NCI-H345 (cell line): ENCODE data around the gene LRRTM1.

ENCODE experiments used
- DNase-seq: peaks from one replicate; lab custom pipeline; 2025; lab: John Stamatoyannopoulos, UW

LRRTM1 gene, protein sequence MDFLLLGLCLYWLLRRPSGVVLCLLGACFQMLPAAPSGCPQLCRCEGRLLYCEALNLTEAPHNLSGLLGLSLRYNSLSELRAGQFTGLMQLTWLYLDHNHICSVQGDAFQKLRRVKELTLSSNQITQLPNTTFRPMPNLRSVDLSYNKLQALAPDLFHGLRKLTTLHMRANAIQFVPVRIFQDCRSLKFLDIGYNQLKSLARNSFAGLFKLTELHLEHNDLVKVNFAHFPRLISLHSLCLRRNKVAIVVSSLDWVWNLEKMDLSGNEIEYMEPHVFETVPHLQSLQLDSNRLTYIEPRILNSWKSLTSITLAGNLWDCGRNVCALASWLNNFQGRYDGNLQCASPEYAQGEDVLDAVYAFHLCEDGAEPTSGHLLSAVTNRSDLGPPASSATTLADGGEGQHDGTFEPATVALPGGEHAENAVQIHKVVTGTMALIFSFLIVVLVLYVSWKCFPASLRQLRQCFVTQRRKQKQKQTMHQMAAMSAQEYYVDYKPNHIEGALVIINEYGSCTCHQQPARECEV

DNA sequence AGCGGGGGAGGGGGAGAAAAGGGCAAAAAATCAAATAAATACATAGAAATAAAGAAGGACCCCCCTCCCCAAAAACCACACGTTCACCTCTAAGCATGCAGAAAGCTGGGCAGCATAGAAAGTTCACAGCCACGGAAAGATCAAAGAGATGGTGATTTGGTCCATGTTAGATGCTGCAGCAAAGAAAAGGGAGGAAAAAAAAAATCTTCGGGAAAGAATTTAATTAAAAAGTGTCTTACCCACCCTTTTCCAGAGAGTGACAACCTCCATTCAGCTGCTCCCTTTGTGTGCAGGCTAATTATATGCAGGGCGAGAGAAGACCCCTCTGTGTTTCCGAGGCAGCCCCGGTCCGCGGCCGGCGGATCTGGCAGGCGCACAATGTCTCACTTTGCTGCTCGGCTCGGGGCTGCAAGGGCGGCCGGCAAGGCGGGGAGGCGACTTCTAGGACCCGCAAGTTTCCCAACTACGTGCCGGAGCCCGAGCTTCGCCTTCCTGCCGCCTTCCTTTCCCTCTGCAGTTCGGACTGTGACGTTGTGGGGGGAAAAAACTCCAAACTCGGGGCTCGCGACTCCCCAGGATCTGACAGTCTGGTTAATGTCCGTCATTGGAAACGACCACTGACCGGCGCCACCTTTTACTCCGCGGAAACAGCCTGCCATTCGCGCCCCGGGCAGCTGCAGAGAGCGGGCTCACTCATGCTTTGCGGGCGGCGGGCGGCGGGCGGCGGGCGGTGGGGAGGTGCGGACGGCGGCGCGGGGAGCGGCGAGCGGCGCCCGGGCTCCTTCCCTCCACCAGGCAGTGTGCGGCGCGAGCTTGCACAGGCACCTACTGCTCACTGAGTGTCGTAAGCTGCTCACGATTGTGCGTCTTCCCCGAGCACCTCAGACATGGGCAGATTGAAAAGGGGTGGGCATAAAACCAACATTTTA, at the start of gene LRRTM1:
Gene LRRTM1 (minus strand): TSS at position 844 of the 929 bp plus-strand sequence. CDS start 933 bp downstream, outside the sequence.
- DNase-seq: peak; percentile 68

DNA sequence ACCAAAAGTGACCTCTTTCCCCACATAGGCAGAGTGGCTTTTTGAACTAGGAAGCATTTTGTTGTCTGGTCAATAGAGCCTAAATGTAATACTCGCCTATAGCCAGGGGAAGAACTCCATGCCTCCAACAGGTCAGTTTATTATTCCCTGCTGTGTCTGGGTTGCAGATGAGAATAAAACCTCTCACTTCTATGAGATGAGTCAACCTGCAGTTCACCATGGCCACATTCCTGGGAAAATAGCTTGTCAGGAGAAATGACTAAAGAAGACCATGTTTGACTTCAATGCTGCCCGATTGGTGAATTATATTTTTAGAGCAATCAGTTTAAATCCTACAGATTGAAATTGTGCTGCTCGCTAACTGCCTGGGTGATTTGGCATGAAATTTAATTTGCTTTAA, 46.7 kb upstream of the LRRTM1 start:
- DNase-seq: no peak

DNA sequence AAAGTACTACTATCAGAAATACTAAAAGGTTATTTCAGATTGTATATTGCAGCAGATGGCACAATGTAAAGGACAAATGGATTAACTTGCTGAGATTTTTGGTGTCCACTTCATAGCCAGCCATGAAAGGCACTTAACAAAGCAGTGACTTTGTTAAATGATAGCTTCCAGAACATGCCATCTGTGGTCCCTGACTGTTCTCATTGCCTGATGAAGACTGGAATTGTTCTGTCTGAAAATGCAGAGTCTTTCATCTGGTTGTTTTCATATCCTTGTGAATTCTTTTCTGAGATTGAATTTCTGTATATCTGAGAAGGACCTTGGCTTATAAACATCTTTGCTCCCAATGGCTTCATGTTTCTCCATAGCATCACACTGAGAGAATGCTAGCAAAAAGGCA, 44.4 kb upstream of the LRRTM1 start:
- DNase-seq: no peak

DNA sequence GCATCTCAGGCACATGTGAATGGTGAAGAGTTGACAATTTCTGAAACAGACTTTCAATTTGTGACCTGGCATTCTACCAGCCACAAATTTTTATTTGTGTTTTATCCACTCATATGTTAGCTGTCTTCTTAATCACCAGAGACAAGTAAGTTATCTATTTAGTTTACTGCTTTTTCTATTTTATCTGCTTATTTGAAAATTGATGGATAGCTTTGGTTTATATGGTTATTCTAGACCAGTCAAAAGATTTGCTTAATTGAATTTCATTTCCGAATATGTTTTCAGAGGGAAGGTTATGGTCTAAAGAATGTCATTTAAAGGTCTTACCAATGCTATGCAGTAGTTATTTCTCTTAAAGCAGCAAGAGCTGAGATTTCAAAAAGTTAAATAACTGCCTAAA, 43.5 kb upstream of the LRRTM1 start:
- no peak for DNase-seq

- no peak for DNase-seq
Observed at GRCh38 chr2:80340022-80340421, 35.5 kb upstream of the LRRTM1 start.

DNA sequence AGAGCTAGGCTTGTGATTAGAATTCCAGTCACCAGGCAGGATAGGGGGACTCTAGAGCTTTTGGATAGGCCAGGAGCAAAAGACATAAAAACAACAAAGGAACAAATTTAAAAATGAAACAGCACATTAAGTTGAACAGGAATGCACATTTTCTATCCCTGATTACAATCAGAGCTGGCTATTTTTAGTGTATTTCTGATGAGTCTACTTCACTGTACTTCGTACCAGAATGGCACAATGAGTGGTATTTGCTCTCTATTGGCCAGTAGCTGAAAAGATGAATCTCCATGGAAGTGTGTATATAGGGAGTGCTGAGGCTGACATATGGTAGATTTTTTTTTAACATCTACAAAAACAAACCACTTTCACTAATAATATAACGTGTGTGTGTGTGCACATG, 34.2 kb upstream of the LRRTM1 start:
- no peak for DNase-seq

DNA sequence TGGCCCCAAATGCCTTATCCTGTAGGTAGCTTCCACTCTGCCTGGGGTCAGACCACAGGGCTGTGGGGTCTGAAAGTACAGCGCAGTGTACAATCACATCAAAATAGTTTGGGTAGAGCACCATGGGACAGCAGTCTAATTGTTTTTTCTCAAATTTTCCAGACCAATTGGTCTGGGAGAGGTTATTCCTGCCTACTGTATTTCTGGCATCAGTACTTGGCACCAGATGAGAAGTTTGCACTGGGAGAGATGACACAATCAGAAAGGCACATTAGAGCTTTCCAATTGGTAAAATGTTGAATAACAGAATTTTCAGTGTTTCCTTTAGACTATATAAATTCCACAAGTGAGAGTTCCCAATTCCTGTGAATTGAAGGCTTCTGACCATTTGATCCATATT, 30.9 kb upstream of the LRRTM1 start:
- no peak for DNase-seq

DNA sequence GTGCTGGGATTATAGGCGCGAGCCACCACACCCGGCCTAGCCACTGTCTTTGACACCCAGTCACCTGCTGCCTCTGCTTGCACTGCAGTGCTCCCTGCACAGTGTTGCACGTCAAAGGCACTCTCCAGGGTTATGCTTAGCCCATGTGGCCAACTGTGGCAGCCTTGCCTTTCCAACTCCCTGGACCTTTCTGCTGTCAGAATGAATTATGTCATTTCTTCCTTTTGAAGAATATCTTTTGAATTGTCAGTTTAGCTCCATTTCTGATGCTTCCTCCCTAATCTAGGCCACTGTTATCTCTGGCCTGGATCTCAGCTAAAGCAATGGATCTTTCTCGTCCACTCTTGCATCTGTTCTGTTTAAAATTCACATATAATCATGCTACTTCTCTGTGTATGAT, 29.3 kb upstream of the LRRTM1 start:
- DNase-seq: no peak

DNA sequence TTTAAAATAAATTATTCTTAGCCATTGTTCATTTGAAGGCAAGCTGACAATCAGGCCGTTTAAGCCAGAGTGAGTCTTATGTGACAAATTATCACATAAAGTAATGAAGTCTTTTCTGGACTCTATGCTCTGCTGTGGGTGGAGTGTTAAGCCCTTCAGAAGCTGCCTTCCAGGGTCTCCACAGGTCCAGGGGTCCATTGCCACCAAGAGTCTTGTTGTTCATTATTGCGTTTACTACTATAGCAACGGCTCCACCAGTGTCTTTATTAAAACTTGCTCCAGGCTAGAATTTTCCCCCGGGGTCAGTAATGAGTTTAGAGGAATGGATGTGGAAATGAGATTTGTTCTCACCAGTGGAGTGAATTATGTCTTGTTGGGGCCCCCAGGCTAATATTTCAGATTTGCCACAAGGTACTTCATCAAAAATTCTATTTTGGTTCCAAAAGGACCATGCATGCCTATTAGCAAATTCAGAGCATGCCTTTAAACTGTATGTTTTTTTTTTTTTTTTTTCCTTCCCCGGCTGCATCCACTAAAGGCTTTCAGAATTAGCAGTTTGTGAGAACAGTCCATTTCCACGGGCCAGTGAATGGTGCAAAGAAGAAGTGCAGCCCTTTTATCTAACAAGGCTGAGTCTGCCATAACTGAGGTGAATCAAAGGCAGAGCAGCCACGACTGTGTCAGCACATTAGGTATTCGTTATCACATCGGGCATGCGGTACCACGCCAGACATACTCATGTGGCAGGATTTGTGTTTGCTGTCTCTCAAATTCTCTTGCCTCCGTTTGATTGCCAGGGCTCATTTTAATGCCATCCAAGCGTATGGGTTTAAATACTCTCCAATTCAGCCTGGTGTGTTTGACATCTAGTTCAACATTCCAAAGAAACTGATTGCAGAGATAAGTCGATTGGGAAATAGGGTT, 26.2 kb upstream of the LRRTM1 start:
- DNase-seq: no peak

- no peak for DNase-seq
Observed at GRCh38 chr2:80329491-80329890, 24.9 kb upstream of the LRRTM1 start.

GRCh38 chr2:80328159-80328571, 23.6 kb upstream of the LRRTM1 start:
- no peak for DNase-seq

DNA sequence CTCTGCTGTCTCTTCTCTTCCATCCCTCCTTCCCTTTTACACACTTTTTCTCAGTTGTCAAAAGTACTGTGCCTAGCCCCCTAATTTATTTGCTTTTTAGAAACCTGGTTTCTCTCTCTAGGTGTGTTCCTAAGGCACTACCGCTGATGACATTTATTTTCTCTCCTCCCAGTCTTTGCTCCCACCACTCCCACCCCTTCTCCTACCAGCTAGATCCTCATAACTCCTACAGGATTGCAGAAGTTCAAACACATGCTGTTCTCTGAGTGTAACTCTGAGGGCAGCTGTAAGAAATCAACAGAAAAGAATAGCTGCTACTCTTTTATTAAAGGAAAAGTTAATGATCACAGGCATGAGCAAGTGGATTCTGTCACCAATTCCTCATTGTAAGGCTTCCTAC, 22.3 kb upstream of the LRRTM1 start:
- DNase-seq: no peak

DNA sequence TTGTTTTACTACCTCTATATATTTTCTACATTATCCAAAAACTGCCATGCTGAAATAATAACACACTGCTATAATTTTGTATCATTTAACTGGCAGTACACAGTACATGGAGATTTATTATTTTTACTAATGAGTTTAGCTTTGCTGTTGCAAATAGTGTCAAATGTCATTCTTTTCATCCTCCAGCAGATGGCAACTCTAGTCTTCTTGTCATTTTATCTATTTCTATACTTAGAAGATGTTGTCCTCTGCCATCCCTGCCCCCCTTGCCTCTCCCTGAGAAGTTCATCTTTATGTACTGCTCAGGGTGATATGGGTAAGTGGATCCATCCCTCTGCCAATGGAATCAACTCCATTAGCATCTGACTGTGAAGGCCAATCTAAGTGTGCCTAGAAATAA, 21.7 kb upstream of the LRRTM1 start:
- peak; percentile 34 for DNase-seq

GRCh38 chr2:80324525-80324924, 20.0 kb upstream of the LRRTM1 start:
- DNase-seq: no peak

DNA sequence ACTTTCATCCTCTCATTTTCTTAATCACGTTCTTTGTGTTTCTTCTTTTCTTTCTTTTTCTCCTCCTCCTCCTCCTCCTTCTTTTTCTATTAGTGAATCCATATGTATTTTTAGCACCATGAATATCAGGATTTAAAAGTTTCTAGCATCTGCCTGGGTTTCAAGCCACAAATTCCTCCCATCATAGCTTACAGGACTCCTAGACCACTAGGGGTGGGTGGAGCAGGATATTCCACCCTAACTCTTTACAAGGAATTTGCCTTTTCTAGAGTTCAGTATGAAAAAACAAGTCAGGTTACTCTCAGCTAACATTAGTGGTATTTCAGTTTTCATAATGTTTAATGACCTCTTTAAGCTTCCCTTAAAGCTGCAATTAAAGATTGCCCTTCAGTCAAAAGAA, 19.1 kb upstream of the LRRTM1 start:
- no peak for DNase-seq

DNA sequence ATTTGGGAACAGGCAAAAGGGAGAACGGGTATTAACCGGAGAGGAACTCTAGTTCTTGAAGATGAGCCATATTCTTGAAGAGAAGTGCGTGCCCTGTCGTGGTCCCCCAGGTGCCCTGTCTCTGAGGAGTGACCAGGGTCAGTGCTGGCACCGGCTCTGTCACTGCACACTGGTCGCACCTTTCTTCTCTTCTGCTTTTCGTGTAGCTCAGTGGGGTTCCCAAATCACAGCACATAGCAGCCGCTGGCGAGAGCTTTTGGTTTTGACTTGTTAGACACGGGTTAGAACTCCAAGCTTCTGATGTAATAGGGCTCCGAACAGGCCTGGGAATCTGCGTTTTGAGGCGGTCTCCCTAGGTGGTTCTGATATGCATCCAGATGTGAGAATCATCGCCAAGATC, 18.4 kb upstream of the LRRTM1 start:
- DNase-seq: no peak

DNA sequence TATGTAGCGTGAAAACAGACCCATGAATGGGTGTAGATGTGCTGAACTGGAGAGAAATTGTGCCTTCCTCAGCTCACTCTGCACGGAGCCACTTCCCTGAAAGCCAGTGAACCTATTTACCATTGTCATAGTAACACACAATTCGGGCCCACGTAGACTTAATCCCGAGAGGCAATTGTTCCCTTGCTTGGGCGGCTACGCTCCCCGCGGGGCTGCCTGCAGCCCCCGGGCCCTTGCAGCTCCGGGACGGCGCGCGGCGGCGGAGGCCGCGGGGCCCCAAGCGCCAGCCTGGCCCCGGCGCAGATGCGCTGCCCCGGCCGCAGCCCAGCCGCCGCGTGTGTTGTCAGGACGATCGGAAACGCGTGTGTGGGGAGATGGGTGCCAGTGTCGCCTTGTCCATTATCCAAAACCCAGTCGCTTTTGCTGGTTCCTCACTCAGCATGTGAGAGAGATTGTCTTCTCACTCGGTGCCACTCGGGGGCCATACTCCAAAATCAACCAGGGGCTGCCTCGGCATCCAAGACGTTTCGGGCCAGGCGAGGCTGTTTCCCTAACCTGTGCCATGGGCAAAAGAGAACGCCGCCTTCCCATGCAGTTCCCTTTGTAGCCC, 17.9 kb upstream of the LRRTM1 start:
- no peak for DNase-seq

DNA sequence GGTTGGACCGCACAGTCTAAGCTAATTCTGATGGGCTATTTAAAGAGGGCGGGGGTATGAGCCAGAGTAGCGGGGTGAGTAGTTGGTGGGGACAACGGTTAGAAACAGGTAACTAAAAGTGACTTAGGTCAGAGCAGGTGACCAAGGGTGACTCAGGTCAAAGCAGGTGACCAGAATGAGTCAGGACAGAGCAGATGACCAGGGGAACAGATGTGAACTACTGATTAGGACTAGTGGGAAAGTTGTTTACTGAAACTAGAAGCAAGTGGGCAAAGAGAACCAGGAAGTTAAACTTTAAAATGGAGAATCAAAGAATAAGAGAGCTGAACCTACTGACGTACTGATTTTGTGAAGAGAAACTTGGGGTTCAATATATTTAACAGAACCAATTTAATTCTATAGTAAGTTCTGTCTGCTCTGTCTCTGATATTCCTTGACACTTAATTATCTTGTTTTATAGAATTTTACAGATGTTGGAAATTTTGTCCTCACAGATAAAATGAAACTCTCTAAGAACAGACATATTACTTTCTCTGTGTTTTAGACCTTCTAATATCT, 7.8 kb upstream of the LRRTM1 start:
- DNase-seq: no peak

DNA sequence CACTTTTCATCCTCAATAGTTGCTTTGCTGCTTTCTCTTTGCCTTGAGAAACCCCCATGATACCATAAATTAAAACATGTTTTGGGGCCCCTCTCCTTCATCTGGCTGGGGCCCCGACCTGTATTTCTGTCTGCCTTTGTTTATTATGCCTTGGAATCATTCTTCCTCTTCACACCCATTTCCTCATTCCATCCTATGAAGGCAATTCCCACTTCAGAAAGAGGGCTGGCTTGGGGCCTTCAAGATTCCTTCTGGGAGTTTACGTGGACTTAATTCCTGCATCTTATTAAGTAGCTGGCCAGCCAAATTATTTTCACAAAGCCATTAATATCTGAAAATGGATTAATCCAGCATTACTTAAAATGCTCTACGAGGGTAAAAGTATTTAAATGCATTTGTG, 6.8 kb upstream of the LRRTM1 start:
- DNase-seq: no peak

GRCh38 chr2:80303006-80303908, 1.3 kb downstream of the LRRTM1 start:
- DNase-seq: no peak
